K562 (cell line): ENCODE measurements around the gene TCIRG1. TPM values are rescaled to one million over a fixed set of nuclear protein-coding genes. Genes with fewer than 3 reads are reported as not detected.

Experiments
- ADNP ChIP-seq: fragments of 200-800 bp; sonication (Bioruptor generic); IDR thresholded peaks from 2 replicates; pipeline ENCODE4 v1.6.1; 2016; ENCODE audit warnings: missing genetic modification characterization, missing compliant biosample characterization
- ARHGAP35 ChIP-seq: fragments of 450-650 bp; IDR thresholded peaks from 2 replicates; pipeline ENCODE4 v1.6.1; 2018; ENCODE audit not compliant: partially characterized antibody
- ARNT ChIP-seq, 2 experiments: fragments of 450-650 bp; IDR thresholded peaks; 2 replicates each; pipeline ENCODE4 v1.6.1; 2016; ENCODE audit warnings: mild to moderate bottlenecking in 1 of 2
- C11orf30 ChIP-seq: fragments of 450-650 bp; IDR thresholded peaks from 2 replicates; pipeline ENCODE4 v1.6.1; 2016; ENCODE audit warnings: low read depth, mild to moderate bottlenecking
- CREB3 ChIP-seq: fragments of 450-650 bp; conservative IDR thresholded peaks from 2 replicates; pipeline ENCODE4 v1.6.1; 2016; ENCODE audit warnings: missing genetic modification characterization, low read depth, mild to moderate bottlenecking, missing compliant biosample characterization, moderate library complexity
- ELF1 ChIP-seq: fragments of 200-800 bp; sonication (Bioruptor generic); IDR thresholded peaks from 2 replicates; pipeline ENCODE4 v1.6.1; 2016; ENCODE audit warnings: missing genetic modification characterization, missing compliant biosample characterization
- ESRRA ChIP-seq: fragments of 450-650 bp; IDR thresholded peaks from 2 replicates; pipeline ENCODE4 v1.6.1; 2014; ENCODE audit warnings: low read depth, mild to moderate bottlenecking, moderate library complexity, borderline replicate concordance
- FOXP1 ChIP-seq: sonication (generic); formaldehyde crosslinking; IDR thresholded peaks from 2 replicates; pipeline ENCODE4 v1.8.0; 2022; ENCODE audit warnings: mild to moderate bottlenecking, missing genetic modification reagents
- GTF2F1 ChIP-seq: IDR thresholded peaks from 2 replicates; pipeline ENCODE4 v1.6.1; 2011; ENCODE audit warnings: low read depth, low read length, improper control_type of control experiment
- HBP1 ChIP-seq: fragments of 450-650 bp; formaldehyde crosslinking; IDR thresholded peaks from 2 replicates; pipeline ENCODE4 v1.4.0; 2022; ENCODE audit warnings: missing genetic modification characterization
- ILF3 ChIP-seq: fragments of 450-650 bp; IDR thresholded peaks from 2 replicates; pipeline ENCODE4 v1.6.1; 2018; ENCODE audit warnings: antibody characterized with exemption, mild to moderate bottlenecking, moderate library complexity, borderline replicate concordance
- ILK ChIP-seq: fragments of 450-650 bp; IDR thresholded peaks from 2 replicates; pipeline ENCODE4 v1.6.1; 2016; ENCODE audit warnings: missing genetic modification characterization, low read depth, mild to moderate bottlenecking, missing compliant biosample characterization, moderate library complexity, borderline replicate concordance
- KHSRP ChIP-seq: fragments of 450-650 bp; IDR thresholded peaks from 2 replicates; pipeline ENCODE4 v1.6.1; 2017
- NFRKB ChIP-seq: fragments of 450-650 bp; IDR thresholded peaks from 2 replicates; pipeline ENCODE4 v1.6.1; 2016; ENCODE audit warnings: low read depth
- NR1H2 ChIP-seq: sonication (generic); formaldehyde crosslinking; IDR thresholded peaks from 2 replicates; pipeline ENCODE4 v1.4.0; 2020; ENCODE audit warnings: mild to moderate bottlenecking, missing genetic modification reagents
- PKNOX1 ChIP-seq: fragments of 450-650 bp; IDR thresholded peaks from 2 replicates; pipeline ENCODE4 v1.6.1; 2016
- POLR2B ChIP-seq: fragments of 450-650 bp; IDR thresholded peaks from 2 replicates; pipeline ENCODE4 v1.6.1; 2018; ENCODE audit warnings: low read depth; ENCODE audit not compliant: partially characterized antibody
- RHOXF2B ChIP-seq: fragments of 250-450 bp; sonication (Bioruptor Pico); conservative IDR thresholded peaks from 2 replicates; pipeline ENCODE4 v1.5.1; 2021
- SRSF3 ChIP-seq: fragments of 200-400 bp; formaldehyde crosslinking; IDR thresholded peaks from 2 replicates; pipeline ENCODE4 v1.6.1; 2016; ENCODE audit warnings: mild to moderate bottlenecking, low read length, moderate library complexity; ENCODE audit not compliant: insufficient read depth
- TEAD2 ChIP-seq: fragments of 450-650 bp; IDR thresholded peaks from 2 replicates; pipeline ENCODE4 v1.6.1; 2016; ENCODE audit warnings: missing genetic modification characterization, control low read depth, missing compliant biosample characterization
- XRCC5 ChIP-seq: fragments of 200-400 bp; formaldehyde crosslinking; IDR thresholded peaks from 2 replicates; pipeline ENCODE4 v1.6.1; 2017; ENCODE audit warnings: low read depth, mild to moderate bottlenecking, low read length
- ZFX ChIP-seq: sonication (generic); formaldehyde crosslinking; IDR thresholded peaks from 2 replicates; pipeline ENCODE4 v1.8.0; 2022; ENCODE audit warnings: mild to moderate bottlenecking, missing genetic modification reagents, moderate library complexity
- ZKSCAN1 ChIP-seq: fragments of 150-350 bp; IDR thresholded peaks from 2 replicates; pipeline ENCODE4 v1.6.1; 2016; ENCODE audit warnings: low read depth, low read length
- ZNF121 ChIP-seq: sonication (generic); formaldehyde crosslinking; conservative IDR thresholded peaks from 2 replicates; pipeline ENCODE4 v1.8.0; 2022; ENCODE audit warnings: missing genetic modification reagents
- ZNF316 ChIP-seq: fragments of 450-650 bp; IDR thresholded peaks from 2 replicates; pipeline ENCODE4 v1.6.1; 2016
- ZNF384 ChIP-seq: IDR thresholded peaks from 2 replicates; pipeline ENCODE4 v1.6.1; 2012; ENCODE audit warnings: low read depth, low read length, improper control_type of control experiment
- ZNF584 ChIP-seq: fragments of 200-800 bp; sonication (Bioruptor generic); IDR thresholded peaks from 2 replicates; pipeline ENCODE4 v1.6.1; 2016; ENCODE audit warnings: low read depth, mild to moderate bottlenecking, missing genetic modification characterization, missing compliant biosample characterization
- ZNF764 ChIP-seq: fragments of 250-450 bp; sonication (Bioruptor Pico); IDR thresholded peaks from 2 replicates; pipeline ENCODE4 v1.4.0; 2020; ENCODE audit warnings: low read depth, mild to moderate bottlenecking, moderate library complexity
- polyA plus RNA-seq, 8 experiments: library from polyadenylated mRNA; depleted of rRNA in 4 of 8; stranded (reverse) in 5 of 8; unstranded in 3 of 8; fragments of >200 nt; fragmentation: Nextera tagmentation in 2 of 8; fragmentation: Illumina TruSeq in 1 of 8; extraction: Ambion mirVana in 2 of 8; extraction: Trizol in 1 of 8; gene quantifications; 2 replicates each; pipeline versions ENCODE4 v1.2.1 to v1.2.3, GENCODE V29; 2011 to 2014; ENCODE audit warnings: inconsistent platforms in 1 of 8, missing spikeins in 1 of 8
- total RNA-seq, 7 experiments: library from RNA; depleted of rRNA in 6 of 7; stranded (reverse); fragments of >200 nt in 6 of 7; fragmentation: Illumina TruSeq in 2 of 7; extraction: Trizol in 2 of 7; gene quantifications; 2 replicates each; pipeline versions ENCODE4 v1.2.1 to v1.2.3, GENCODE V29; 2011 to 2021; ENCODE audit warnings: low replicate concordance in 1 of 7
- TF ChIP-seq, protein P1 (sequence below): fragments of 250-450 bp; sonication (Bioruptor Pico); IDR thresholded peaks from 2 replicates; pipeline ENCODE4 v1.5.1; 2021; ENCODE audit warnings: mild to moderate bottlenecking

Gene TCIRG1
- total and polyA plus RNA-seq, 9 of the 15 experiments (the other 6 are each of a cell fraction or from before 2014, with no cell fraction given), result 0.49 to 143 (median 24.4) TPM

DNA sequence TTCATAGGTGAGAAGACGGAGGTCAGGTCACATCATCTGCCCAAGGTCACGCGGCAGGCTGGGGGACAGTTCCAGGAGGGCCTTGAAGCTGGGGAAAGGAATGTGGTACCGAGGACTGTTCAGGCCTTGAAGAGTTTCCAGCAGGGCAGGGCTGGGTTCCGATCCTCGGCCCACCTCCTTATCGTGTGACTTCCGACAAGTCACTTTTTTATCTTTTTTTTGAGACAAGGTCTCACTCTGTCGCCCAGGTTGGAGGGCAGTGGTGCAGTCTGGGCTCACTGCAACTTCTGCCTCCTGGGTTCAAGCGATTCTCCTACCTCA, 7.7 kb upstream of the TCIRG1 start (continued):
- TF ChIP-seq HBP1, result no peak
- no peak for TF ChIP-seq ADNP (tag)
- TF ChIP-seq KHSRP, result no peak
- TF ChIP-seq ZNF764 (CRISPR knock-in tag), result no peak
- no peak for TF ChIP-seq ILF3
- TF ChIP-seq XRCC5, result no peak
- no peak for TF ChIP-seq FOXP1 (CRISPR knock-in tag)
- peak; percentile 1; the same call in 1 of the 2 replicates for TF ChIP-seq ESRRA
- no peak for TF ChIP-seq C11orf30
- no peak for TF ChIP-seq CREB3 (tag)
- 0 out of 2 replicates have a peak, but pooled peaks have one; percentile 15 for TF ChIP-seq ZNF384
- no peak for TF ChIP-seq RHOXF2B (CRISPR knock-in tag)
- no peak for TF ChIP-seq ILK (tag)
- no peak for TF ChIP-seq TEAD2 (tag)
- 0 out of 2 replicates have a peak, but pooled peaks have one; percentile 11 for TF ChIP-seq ELF1 (tag)
- TF ChIP-seq SRSF3, result no peak
- TF ChIP-seq POLR2B, result no peak
- TF ChIP-seq GTF2F1, result no peak
- no peak for TF ChIP-seq PKNOX1
- TF ChIP-seq ZKSCAN1, result no peak
- TF ChIP-seq ZNF584 (CRISPR knock-in tag), result no peak
- TF ChIP-seq NR1H2 (CRISPR knock-in tag), result no peak
- TF ChIP-seq NFRKB, result no peak
- TF ChIP-seq, protein P1, sequence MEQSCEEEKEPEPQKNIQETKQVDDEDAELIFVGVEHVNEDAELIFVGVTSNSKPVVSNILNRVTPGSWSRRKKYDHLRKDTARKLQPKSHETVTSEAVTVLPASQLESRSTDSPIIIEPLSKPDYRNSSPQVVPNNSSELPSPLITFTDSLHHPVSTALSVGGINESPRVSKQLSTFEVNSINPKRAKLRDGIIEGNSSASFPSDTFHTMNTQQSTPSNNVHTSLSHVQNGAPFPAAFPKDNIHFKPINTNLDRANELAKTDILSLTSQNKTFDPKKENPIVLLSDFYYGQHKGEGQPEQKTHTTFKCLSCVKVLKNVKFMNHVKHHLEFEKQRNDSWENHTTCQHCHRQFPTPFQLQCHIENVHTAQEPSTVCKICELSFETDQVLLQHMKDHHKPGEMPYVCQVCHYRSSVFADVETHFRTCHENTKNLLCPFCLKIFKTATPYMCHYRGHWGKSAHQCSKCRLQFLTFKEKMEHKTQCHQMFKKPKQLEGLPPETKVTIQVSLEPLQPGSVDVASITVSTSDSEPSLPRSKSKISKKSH (CRISPR knock-in tag), result no peak
- no peak for TF ChIP-seq ARHGAP35
- 0 out of 2 replicates have a peak, but pooled peaks have one; percentile 24 for TF ChIP-seq ZFX (CRISPR knock-in tag)
- TF ChIP-seq ZNF316, result no peak
- TF ChIP-seq ARNT (IDR thresholded peaks at IDR 0.05), result no peak
- TF ChIP-seq ZNF121, result no peak
